ENCODE measurements around the gene AKAP7.

DNA sequence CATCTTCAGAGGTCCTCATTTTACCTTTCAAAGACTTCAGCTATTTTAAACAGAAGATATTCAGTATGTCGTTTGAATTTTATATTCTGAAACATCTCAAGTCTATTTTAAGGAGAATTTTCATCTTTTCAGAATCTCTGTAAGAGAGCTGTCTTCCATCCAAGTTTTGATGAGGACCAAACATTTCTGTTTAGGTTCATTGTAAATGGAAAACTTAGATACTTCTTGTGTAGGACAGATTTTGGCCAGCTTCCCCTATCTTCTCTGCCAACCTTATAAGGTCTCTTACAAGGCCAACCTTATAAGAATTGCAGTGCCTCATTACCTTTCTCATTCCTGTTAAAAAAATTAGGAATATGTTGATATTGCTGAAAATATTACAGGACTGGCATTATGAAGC is 88.1 kb downstream of the AKAP7 start:
- no peak for TF ChIP-seq EZH2 (IDR thresholded peaks at IDR 0.05; ENCODE audit: insufficient read depth, low read length)
- TF ChIP-seq, protein P1, sequence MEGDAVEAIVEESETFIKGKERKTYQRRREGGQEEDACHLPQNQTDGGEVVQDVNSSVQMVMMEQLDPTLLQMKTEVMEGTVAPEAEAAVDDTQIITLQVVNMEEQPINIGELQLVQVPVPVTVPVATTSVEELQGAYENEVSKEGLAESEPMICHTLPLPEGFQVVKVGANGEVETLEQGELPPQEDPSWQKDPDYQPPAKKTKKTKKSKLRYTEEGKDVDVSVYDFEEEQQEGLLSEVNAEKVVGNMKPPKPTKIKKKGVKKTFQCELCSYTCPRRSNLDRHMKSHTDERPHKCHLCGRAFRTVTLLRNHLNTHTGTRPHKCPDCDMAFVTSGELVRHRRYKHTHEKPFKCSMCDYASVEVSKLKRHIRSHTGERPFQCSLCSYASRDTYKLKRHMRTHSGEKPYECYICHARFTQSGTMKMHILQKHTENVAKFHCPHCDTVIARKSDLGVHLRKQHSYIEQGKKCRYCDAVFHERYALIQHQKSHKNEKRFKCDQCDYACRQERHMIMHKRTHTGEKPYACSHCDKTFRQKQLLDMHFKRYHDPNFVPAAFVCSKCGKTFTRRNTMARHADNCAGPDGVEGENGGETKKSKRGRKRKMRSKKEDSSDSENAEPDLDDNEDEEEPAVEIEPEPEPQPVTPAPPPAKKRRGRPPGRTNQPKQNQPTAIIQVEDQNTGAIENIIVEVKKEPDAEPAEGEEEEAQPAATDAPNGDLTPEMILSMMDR (IDR thresholded peaks at IDR 0.05; ENCODE audit: insufficient read depth, low read depth, low read length), result no peak
